Stimulated activated CD4-positive, alpha-beta T cell treated with anti-CD3 and anti-CD28 coated beads, Interleukin-4, amount 100 ng/mL, for 1 hour (primary cell): ENCODE measurements around the gene C19orf67.

Experiments
- DNase-seq: peaks from one replicate; pipeline ENCODE4 v3.0.0-alpha.2; 2020

Gene C19orf67

DNA sequence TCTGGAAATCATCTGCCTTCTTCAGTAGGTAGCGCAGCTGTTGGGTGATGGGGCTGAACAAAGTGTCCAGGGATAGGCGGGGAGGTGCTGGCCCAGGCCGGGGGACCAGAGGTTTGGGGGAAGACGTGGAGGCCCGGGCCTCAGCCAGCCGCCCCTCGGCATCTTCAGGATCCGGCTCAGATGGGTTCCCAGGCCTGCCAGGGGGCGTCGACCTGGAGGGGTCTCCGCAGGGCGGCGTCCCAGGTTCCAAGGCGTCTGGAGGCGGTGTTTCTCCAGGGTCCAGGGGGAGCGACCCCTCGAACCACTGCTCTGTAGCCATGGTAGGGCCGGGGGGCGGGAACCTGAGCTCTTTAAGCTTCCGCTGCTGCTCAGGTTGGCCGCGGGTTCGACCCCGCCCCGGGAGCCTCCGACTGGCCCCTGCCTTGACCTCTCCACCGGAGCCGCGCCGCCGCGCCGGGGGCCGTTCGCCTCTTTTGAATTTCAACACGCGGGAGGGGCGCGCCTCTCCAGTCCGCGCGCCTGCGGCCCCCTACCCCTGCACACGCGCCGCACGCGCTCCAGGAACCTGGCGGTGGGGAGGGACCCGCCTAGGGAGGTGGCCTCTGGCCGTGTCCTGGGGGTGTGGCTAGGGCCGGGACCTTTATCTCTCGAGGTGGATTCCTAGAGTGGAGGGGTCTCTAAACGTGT lies at the start of gene C19orf67:
Gene C19orf67 (minus strand): TSS at position 475 of the 687 bp plus-strand sequence. CDS start 156 bp downstream, at position 319.
- no peak for DNase-seq

DNA sequence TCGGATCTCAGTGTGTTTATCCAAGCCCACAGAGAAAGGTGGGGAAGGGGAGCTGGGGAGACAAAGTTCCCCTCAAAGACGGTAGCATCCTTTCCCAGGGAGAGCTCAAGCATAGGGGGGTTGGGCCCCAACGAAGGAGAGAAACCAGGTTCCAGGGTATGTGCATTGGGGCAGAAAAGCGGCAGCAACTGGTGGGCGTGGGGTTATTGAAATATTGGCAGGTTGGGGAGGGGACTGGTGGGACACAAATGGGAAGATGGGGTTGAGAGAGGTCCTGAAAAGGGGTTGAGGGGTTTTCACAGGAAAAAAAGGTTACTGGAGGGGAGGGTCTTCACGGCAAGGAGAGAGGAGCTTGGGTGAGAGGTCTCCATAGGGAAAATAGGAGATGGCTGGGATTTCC lies 49.8 kb upstream of the C19orf67 start:
- no peak for DNase-seq

DNA sequence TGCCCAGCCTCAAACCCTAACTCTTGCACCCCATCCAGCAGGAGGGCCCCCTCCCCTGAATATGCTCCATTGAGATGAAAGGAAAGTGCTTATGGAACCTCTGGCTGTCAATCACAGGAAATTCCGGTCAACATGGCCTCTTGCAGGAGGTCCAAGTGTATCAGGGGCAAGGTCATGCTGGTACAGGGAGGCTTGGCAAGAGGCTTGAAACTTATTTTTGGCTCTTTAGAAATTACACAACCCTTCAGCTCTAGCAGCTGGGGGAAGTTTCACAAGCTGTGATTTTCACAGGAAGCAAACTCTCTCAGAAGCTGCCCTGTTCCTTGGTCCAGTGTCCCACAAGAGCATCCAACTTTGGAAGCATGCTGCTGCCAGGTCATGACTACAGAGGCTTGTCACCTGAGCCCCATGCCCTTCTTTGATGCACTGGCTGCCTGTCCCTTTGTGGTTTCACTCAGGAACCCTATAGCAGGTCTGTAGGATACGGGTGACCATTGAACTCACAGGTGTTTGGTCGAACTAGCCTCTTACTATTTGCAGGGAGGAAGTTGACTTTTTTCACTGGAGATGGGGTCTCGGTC lies 42.4 kb upstream of the C19orf67 start:
- DNase-seq = no peak

DNA sequence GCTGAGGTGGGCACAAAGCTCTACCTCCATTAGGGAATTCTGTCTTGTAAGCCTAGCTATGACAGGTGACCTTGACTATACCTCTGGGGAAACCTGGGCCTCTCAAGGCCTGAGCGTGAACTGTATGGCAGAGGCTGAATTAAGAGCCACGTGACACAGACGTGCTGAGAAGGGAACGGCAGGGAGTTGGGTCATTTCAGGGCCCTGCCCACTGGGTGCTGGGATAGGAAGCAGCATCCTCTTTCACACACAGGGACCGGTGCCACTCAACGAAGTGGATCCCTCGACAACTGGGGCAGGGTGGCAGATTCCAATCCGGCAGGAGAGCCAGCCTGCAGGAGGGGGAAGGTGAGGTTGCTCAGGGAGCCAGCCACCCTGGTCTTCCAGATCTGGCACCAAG lies 41.6 kb upstream of the C19orf67 start:
- no peak for DNase-seq

DNA sequence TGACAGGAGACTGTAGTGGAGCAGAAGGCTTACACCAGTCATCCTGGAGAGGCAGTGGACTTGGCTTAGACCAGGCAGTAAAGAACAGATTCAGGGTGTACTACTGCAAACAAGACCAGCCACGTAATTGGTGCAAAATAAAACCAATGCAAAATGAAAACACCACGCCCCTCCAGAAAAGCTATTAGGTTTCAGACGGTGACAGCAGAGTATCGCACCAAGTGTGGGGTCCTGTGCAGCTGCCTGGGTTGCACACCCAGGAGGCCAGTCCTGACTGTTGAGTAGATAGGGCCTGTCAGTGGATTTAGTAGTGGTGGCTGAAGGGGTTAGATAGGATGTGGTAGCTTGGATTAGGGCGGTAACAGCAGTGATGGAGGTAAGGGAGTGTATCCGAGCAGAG lies 37.3 kb upstream of the C19orf67 start:
- DNase-seq = no peak

DNA sequence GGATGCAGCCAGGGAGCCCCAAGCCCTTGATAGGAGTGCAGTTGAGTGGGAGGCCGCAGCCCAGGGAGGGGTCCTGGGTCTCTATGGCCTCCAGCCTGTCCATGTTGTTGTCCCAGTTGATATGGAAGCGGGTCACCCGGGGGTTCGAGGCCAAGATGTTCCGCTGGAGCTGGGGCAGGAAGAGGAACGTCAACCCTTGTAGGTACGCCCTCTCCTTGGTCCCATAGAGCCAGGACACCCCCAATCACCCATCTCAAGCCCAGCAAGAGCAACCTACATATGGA lies 34.9 kb upstream of the C19orf67 start:
- no peak for DNase-seq

DNA sequence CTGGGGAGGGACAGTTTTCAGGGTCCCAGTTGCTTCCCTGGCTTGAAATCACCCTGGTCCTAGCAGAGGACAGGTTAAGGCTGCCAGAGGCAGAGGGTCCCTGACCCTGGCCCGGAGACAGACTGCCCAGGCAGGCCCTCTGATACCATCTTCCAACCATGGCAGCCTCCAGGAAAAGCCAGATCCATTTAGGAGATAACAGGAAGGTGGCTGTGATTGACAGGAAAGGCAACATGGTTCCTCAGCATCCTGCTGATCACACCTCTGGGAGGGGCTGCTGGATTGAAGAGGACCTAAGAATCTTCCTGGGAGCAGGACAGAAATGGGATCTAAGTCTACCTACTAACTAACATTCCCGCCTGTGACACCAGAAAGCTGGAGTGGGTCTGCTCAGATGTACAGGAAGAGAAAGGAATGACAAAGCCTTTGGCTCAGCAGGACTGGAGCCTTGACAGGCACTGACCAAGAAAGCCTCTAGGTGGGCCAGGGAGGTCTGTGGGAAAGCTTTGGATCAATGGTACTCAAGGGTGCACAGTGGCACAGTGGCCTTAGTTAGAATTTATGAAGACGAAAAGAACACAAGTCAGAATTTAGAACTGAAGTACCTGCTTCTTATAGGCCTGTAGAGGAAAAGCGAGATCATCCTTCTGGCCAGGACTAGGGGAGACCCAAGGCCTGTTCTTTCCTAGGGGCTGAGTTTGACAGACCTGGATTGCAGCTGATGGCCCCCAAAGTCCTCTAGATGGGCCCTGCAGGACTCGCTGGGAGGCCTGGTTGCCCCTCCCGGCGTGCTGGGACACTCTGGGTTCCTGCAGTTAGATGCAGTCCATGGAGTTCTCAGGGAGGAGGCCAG lies 34.3 kb upstream of the C19orf67 start:
- no peak for DNase-seq

DNA sequence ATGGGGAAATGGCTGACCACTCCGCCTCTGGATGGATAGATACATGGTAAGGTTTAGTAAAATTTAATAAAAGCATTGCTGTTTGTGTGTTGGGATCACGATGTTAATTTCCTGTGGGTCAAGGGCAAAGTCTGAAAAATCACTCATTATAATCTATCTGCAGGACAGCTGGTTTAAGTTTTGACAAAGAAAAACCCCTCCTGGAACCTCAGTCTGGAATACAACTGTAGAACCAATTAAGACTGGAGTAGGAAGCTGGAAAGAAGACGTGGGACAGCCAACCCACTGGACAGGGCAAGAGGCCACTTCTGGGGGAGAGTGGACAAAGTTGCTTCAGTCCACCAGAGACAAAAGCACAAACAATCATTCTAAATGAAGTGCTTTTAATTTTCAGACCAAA lies 33.6 kb upstream of the C19orf67 start:
- DNase-seq = no peak

DNA sequence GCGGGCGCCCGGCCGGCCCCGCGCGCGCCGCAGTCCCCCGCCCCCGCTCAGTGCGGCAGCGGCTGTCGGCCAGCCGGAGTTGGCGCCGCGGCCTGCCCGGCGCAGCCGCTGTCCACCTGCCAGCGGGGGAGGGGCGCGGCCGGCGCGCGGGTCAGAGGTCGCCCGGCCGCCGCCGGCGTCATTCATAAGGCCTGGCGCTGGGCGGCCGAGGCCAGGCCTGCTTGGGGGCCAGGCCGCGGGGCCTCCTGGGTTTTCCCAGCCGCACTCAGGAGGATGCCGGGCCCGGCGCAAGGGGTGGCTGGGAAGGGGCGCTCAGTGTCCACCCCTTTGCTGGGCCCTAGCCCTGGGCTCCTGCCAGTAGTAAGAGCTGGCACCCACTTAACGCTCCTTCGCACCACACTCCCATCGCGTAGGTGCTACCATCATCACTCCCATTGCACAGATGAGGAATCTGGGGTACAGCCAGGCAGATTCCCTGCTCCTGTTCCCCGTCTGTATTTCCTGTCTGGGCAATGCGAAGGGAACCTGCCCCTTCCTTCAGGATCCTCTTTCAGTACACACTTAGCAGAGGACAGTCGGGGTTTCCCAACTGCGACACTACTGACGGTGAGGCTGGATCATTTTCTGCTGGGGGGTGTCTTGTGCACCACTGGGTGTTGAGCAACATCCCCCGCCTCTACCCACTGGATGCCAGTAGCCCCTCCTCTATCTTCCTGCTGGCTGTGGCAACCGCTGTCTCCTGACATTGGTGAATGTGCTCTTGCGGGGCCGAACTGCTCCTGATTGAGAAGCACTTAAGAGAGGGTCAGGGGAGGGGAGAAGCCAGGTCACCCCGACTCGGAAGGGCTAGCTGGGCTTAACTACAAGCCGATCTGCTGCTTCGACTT lies 32.8 kb upstream of the C19orf67 start:
- peak; percentile 21 for DNase-seq

DNA sequence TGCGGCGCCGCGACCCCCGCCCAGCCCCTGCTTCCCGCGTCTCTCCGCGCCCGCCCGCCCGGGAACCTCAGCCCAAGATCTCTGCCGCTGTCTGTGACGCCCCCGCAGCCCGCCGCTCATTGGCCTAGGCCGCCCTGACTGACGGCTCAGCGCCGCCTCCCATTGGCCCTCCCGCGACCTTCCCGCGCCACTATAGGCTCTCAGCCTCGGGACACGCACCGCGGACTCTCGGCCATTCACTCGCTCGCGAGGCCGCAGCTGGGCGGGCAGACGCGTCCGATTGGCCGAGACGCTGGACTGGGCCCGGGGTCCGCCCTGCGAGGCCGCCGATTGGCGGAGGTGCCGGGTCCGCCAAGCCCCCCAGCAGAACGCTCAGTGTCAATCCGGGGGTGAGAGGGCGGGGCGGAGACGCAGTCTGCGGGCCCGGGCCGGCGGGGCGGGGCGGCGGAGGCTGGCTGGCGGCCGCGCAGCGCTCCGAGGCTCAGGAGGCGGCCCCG lies 32.1 kb upstream of the C19orf67 start, which contains the start of gene PRKACA:
Gene PRKACA (minus strand): TSS at position 95 of the 497 bp plus-strand sequence. CDS start 215 bp downstream, outside the sequence.
- DNase-seq = peak; percentile 97

DNA sequence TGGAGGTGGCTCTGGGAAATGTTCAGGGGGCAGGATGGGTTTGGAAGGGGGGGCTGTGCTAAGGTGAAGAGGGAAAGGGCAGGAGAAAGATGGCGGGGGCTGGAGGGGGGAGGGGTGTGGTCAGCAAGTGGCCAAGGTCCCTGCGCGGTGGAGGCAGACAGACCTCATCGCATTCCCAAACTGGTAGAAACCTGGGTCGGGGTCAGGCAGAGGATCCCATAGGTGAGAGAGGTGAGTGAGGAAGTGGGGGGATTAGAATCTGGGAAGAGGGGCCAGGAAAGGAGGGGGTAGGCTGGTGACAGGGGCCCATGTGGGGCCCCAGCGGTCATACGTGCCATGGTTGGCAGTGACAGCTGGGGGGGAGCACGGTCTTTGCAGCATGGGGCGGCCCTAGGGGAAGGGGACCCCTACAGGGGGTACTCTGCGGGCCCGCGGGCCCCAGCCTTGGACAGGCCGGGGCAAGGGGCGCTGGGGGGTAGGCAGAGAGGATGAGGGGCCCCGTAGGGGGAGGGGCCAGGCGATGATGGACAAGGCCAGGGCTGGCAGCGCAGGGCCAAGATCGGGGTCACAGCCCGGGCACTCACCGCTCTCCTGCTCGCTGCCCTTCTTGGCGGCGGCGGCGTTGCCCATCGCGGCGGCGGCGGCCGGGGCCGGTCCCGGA lies 31.5 kb upstream of the C19orf67 start:
- peak; percentile 13 for DNase-seq

DNA sequence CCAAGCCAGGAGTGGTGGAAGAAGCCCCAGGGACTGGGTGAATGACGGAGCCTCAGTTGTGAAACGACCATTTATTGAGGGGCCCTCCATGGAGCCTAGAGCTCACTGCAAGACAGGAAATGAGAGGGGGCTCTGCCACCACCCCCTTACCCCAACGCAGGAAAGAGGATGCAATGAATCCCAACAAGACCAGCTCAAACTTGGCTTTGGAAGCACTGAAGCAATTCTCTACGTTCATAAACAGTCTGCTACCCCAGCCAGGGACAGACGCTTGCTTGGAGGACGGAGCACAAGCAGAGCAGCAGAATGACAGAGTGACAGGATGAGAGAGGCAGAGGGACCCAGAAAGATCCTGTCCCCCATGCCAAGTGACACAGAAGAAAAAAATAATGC lies 30.9 kb upstream of the C19orf67 start:
- DNase-seq = no peak

DNA sequence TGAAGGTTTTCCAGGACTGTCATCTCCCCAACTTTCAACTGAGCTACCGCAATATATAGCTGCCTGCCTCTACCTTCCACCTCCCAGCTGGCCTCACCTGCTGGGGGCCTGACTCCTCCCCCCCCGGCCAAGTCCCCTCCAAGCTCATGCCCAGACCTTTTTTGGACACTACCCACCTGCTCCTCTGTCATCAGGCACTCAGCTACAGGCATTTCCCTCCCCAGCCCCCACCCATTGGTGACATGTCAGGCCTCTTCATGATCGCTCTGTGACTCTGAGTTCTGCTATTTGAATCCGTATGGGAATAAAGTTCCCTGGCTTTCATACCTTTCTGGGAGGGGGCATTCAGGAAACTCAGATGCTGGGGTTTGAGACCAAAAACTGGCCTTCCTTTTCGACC lies 30.2 kb upstream of the C19orf67 start:
- DNase-seq = no peak

DNA sequence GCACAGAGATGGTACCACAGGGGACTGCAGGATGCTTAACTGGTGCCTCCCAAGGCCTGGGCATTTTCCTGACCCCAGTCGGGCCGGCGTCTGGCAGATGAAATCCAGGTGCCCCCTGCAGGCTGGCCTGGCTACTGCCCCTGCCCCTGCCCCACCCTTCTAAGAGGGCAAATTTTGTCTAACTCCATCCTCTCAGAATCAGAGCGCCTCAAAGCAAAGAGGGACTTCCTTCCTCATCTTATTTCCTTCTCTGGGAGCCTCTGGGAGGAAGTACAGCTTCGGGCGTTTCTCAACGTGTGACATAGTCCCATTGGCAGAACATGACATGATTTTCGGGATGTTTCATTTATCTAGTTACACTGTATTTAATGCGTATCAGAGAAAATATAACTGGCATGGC lies 29.3 kb upstream of the C19orf67 start:
- DNase-seq = peak; percentile 65

DNA sequence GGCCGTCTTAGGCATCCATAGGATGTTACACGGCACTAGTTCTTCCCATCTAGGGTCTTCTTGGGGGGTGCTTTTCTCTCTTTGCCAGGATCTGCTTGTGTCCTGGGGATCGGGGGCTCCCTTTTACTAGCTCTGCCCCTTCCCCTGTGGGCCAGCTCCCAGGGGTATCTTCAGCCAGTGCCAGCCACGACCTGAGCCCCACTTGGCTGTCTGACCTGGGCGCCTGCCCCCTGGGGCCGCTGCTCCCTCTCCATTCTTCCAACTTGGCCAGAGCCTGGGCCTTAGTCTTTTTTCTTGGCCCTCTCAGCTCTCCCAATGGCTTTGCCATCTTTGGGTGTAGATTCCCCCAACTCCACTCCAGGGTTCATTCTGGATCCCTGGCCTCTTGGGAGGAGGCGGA lies 28.9 kb upstream of the C19orf67 start:
- DNase-seq = no peak

DNA sequence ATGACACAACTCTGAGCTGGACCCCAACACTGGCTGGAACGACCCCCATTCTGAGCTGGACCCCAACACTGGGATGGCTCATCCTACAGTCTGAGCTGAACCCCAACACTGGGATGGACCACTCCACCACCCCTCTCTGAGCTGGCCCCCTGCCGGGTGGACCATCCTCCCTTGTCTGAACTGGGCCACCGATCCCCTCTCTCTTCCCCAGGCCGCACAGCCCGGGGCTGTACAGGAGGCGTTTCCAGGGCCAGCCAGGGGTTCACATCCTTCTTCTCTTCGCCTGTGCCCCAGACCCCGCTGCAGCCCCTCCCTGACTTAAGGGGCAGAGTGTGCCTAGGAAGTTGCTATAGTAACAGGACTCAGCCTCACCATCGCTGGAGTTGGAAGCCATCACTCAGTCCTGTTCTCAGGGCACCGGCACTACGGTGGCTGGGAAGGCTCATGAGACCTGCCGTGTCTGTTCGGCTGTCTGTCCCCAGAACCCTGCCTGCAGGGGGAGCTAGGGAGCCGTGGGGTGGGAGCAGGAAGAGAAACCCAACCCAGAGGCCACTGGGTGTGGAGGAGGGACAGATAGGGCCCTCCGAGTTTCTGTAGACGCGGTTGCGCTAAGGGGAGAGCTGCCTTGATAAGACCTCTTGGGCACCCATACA lies 28.3 kb upstream of the C19orf67 start:
- DNase-seq = peak; percentile 62

DNA sequence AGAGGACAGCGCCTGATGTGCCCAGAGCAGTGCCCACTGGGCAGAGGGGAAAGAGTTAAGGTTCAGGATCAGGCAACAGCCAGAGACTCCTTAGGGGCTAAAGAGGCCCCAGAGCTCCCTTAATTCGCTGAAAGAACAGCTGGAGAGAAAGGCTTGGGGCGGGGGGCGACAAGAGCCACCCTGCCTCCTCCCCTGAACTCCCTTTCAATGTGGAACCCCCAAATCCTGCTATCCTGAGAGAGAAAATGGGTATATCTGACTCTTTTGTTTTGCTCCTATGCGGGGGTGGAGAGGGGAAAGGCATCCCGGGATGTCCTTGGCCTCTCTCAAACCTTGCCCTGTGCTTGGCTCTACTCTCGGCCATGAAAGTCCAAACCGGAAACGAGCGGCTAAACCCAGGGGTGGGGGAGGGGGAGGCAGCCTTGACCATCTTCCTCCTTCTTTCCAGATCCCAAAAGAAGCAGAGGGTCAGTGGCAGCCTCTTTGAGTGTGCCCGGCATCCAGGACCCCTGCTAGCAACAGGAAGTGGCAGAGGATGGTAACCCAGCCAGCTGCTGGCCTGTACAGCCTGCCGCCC lies 27.3 kb upstream of the C19orf67 start:
- no peak for DNase-seq

DNA sequence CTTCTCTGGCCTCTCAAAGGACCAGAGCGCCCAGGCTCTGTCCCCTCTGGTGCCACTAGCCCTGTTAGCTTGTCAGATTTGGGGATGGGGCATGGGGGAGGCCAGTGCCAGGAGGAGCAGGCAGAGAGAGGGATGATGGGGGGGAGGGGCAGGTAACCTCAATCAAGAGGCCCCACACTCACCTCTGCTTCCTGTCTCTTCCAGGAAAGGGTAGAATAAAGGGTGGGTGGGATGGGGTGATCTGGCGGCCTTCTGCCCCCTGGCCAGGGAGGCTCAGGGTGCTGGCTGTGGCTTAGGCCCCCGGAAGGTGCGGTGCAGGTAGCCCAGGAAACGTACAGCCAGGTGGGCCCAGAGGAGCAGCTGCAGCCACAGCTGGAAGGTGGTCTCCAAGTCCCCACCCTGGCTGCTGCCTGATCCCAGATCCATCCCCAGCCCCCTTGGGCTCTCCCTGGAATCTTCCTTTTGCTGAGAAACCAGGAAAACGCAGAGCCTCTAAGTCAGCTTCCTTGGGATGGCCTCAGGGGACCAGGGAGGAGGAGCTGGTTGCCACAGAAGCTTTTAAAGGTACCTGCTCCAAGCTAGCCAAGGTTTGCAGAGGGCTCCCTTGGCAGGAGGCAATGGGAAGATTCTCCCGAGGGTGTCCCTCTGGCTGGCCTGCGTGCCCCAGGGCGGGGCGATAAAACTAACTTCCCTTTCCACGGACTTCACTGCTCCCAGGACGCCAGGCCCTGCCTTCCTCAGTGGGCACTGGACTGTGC lies 26.6 kb upstream of the C19orf67 start:
- no peak for DNase-seq

DNA sequence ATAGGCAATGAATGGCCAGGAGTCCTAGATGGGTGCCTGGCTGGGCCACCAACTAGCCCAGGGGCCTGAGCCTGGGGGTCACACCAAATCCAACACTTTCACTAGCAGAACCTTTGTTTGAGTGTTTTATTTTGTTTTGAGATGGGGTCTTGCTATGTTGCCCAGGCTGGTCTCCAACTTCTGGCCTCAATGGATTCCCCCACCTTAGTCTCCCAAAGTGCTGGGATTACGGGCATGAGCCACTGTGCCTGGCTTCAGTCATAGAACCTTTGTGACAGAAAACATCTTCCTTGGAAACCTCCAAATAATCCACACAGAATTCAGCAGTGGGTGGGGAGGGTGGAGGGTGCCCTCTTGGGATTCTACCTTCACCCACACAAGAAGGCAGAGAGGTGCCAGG lies 25.9 kb upstream of the C19orf67 start:
- no peak for DNase-seq

DNA sequence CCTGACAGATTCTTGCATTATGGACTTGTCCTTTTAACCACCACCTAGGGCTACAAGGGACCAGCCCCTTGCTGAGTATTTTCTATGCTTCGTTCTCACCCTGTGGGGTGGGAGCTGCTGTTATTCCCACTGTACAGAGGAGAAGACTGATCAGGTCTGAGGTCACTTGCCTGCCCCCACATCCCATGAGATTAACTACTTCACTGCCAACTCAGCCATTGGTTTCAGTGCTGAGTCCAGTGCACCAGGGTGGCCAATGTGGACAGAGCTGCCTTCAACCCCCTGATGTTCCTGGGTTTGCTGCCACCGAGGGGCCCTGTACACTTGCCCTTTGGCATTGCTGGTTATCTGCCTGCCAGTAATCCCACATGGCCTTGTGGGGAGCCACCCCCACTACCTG lies 25.1 kb upstream of the C19orf67 start:
- no peak for DNase-seq
